Measurements from ENCODE around the gene TSPAN4.

- TF ChIP-seq CTCF (IDR thresholded peaks at IDR 0.05) (no peak), POLR2A (IDR thresholded peaks at IDR 0.05) (no peak)
Observed at GRCh38 chr11:897253-898142, 54.8 kb downstream of the TSPAN4 start.

Measured in heart left ventricle (tissue), 13 donors.